Parathyroid adenoma (tissue), 2 donors: ENCODE data around the gene C6orf120.

Experiments
- H2AFZ ChIP-seq: fragments of 300-600 bp; sonication (generic); one replicate; pipeline ENCODE4 v1.7.0; 2017; ENCODE audit warnings: antibody characterized with exemption, mild to moderate bottlenecking
- H3K27ac ChIP-seq: fragments of 300-600 bp; sonication (generic); one replicate; pipeline ENCODE4 v1.7.0; 2017
- H3K27me3 ChIP-seq: fragments of 300-600 bp; sonication (generic); one replicate; pipeline ENCODE4 v1.7.0; 2017; ENCODE audit warnings: low read length; ENCODE audit not compliant: control insufficient read depth, insufficient read depth
- H3K36me3 ChIP-seq: fragments of 300-600 bp; sonication (generic); one replicate; pipeline ENCODE4 v1.7.0; 2017; ENCODE audit warnings: low read length; ENCODE audit not compliant: control insufficient read depth, insufficient read depth
- H3K4me1 ChIP-seq: fragments of 300-600 bp; sonication (generic); one replicate; pipeline ENCODE4 v1.7.0; 2017; ENCODE audit warnings: control low read depth
- H3K4me2 ChIP-seq: fragments of 300-600 bp; sonication (generic); one replicate; pipeline ENCODE4 v1.7.0; 2017; ENCODE audit warnings: low read length
- H3K4me3 ChIP-seq: fragments of 300-600 bp; sonication (generic); one replicate; pipeline ENCODE4 v1.7.0; 2017; ENCODE audit warnings: low read depth, low read length
- H3K79me2 ChIP-seq: fragments of 300-600 bp; sonication (generic); one replicate; pipeline ENCODE4 v1.7.0; 2017; ENCODE audit warnings: control low read depth
- H3K9ac ChIP-seq: fragments of 300-600 bp; sonication (generic); one replicate; pipeline ENCODE4 v1.7.0; 2017; ENCODE audit warnings: mild to moderate bottlenecking
- H3K9me3 ChIP-seq: fragments of 300-600 bp; sonication (generic); one replicate; pipeline ENCODE4 v1.7.0; 2017; ENCODE audit warnings: low read length; ENCODE audit not compliant: control insufficient read depth
- CTCF ChIP-seq: fragments of 300-600 bp; sonication (generic); IDR thresholded peaks from one replicate; pipeline ENCODE4 v1.7.0; 2017; ENCODE audit warnings: antibody characterized with exemption, mild to moderate bottlenecking
- donor health status: primary hyperparathyroidism.

C6orf120 gene

GRCh38 chr6:169675011-169675410 is 26.9 kb upstream of the C6orf120 start:
- Histone ChIP-seq H3K36me3 (no peaks in the 10 kb centered on the region), H3K27me3 (no peaks in the 10 kb centered on the region), H3K79me2 (no peaks in the 10 kb centered on the region), H3K9me3 (no peaks in the 10 kb centered on the region), H3K4me2 (no peak overlapping the region), H3K27ac (no peak overlapping the region), H2AFZ (no peak overlapping the region), H3K4me3 (no peak overlapping the region), H3K4me1 (no peaks in the 10 kb centered on the region), H3K9ac (no peak overlapping the region)
- no peak for TF ChIP-seq CTCF

- no peak overlapping the region for H2AFZ ChIP-seq
- H3K4me2 ChIP-seq: no peak overlapping the region
- TF ChIP-seq CTCF: no peak
- no peak overlapping the region for H3K4me3 ChIP-seq
- no peaks in the 10 kb centered on the region for H3K27me3 ChIP-seq
- H3K36me3 ChIP-seq: no peaks in the 10 kb centered on the region
- H3K79me2 ChIP-seq: peaks cover under 1% of the 10 kb centered on the region
- H3K9ac ChIP-seq: no peak overlapping the region
- H3K9me3 ChIP-seq: no peaks in the 10 kb centered on the region
- no peak overlapping the region for H3K27ac ChIP-seq
- no peaks in the 10 kb centered on the region for H3K4me1 ChIP-seq
Observed at GRCh38 chr6:169677096-169677495, 24.8 kb upstream of the C6orf120 start.

DNA sequence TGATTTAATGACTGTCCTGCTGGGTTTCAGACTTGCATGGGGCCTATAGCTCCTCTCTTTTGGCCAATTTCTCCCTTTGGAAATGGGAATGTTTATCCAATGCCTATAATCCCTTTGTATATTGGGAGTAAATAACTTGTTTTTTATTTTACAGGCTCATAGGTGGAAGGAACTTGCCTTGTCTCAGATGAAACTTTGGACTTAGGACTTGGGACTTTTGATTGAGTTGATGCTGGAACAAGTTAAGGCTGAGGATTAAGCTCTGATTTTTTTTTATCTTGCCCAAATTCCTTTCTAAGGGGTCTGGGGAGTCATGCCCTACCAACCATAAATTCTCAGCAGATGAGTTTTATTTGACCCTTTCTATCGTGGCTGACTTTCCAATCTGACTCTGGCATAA is 23.6 kb upstream of the C6orf120 start:
- no peak overlapping the region for H3K4me2 ChIP-seq
- no peak overlapping the region for H2AFZ ChIP-seq
- no peaks in the 10 kb centered on the region for H3K36me3 ChIP-seq
- no peaks in the 10 kb centered on the region for H3K4me1 ChIP-seq
- H3K9me3 ChIP-seq: no peaks in the 10 kb centered on the region
- H3K27ac ChIP-seq: no peak overlapping the region
- H3K9ac ChIP-seq: no peak overlapping the region
- peaks cover 5% of the 10 kb centered on the region for H3K79me2 ChIP-seq
- no peak for TF ChIP-seq CTCF
- H3K27me3 ChIP-seq: no peaks in the 10 kb centered on the region
- no peak overlapping the region for H3K4me3 ChIP-seq

GRCh38 chr6:169684056-169684455 is 17.9 kb upstream of the C6orf120 start:
- H3K4me3 ChIP-seq: no peak overlapping the region
- H3K79me2 ChIP-seq: peaks cover 13% of the 10 kb centered on the region
- no peak overlapping the region for H3K9ac ChIP-seq
- no peak overlapping the region for H3K27ac ChIP-seq
- no peak overlapping the region for H2AFZ ChIP-seq
- no peaks in the 10 kb centered on the region for H3K27me3 ChIP-seq
- H3K36me3 ChIP-seq: peaks cover 2% of the 10 kb centered on the region
- no peak overlapping the region for H3K4me2 ChIP-seq
- no peak for TF ChIP-seq CTCF
- H3K4me1 ChIP-seq: no peaks in the 10 kb centered on the region
- H3K9me3 ChIP-seq: no peaks in the 10 kb centered on the region

DNA sequence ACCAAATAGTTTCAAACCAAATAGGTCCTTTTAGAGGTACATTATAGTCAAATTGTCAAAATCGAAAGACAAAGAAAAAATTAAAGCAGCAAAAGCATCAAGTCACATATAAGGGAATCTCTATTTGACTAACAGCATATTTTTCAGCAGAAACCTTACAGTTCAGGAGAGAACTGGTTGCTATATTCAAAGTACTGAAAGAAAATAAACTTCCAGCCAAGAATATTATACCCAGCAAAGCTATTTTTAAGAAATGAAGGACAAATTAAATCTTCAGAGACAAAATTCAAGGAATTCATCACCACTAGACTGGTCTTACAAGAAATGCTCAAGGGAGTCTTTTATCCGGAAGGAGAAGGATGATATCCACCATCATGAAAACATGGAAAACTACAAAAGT is 16.1 kb upstream of the C6orf120 start:
- H3K9me3 ChIP-seq: no peaks in the 10 kb centered on the region
- no peak overlapping the region for H3K4me2 ChIP-seq
- no peak overlapping the region for H3K9ac ChIP-seq
- H3K4me3 ChIP-seq: no peak overlapping the region
- H3K79me2 ChIP-seq: peaks cover 13% of the 10 kb centered on the region
- H3K27ac ChIP-seq: no peak overlapping the region
- no peaks in the 10 kb centered on the region for H3K4me1 ChIP-seq
- no peak for TF ChIP-seq CTCF
- no peaks in the 10 kb centered on the region for H3K27me3 ChIP-seq
- no peak overlapping the region for H2AFZ ChIP-seq
- peaks cover 2% of the 10 kb centered on the region for H3K36me3 ChIP-seq
